Epithelial cell of umbilical artery (primary cell): ENCODE results near the gene SPG7. TPM values are rescaled to one million over a fixed set of nuclear protein-coding genes. Genes with fewer than 3 reads are reported as not detected.

Experiments used
- total RNA-seq: library from RNA; depleted of rRNA; stranded (reverse); fragments of >200 nt; gene quantifications from 2 replicates; pipeline ENCODE4 v1.2.3, GENCODE V29; 2014

The SPG7 gene
- total RNA-seq: 88.0 and 108 TPM in 2 replicates

GRCh38 chr16:89507834-89508590, at the start of gene SPG7:
TSS of gene SPG7 (plus strand) at chr16:89508403. CDS start at chr16:89508418, 15 bp downstream.

DNA sequence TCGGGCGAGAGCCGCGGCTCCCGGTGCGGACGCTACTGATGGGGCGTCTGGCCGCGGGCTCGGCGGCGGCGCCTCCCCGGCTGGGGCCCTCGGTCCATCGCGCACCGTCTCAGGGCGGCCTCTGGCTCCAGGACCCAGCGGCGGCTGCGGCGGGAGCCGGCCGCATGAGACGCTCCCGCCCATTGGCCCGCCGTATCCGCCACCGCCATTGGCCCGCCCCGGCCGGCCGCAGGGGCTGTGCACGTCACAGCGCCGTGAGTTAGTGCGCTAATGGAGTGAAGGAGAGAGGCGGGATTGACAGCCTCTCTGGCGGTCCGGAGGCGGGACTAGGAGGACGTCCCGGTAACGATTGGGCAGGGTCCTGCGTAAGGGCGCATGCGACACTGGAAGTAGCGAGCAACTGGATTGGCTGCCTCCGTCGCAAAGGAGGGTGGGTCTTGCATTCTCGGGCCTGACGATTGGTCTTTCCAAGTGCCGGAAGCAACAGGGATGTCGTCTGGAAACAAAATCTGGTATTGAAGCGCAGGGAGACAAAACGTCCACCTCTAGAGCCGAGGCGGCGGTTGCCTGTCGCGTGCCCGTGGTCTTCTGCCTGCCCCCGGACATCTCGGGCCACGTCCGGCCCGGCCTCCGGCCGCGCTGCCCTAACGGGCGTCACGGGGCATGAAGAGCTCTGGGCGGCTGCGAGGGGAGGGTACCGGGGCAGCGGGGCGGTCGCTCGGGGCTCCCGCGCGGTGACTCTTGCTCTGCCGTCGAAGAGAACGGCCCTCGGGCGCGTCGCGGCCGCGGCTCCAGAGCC, 17.6 kb upstream of the SPG7 start, which contains the start of gene ANKRD11:
Gene ANKRD11, minus strand, starts transcription at position 123 of the 799 bp plus-strand sequence. CDS start 173,542 bp downstream, outside the sequence.

DNA sequence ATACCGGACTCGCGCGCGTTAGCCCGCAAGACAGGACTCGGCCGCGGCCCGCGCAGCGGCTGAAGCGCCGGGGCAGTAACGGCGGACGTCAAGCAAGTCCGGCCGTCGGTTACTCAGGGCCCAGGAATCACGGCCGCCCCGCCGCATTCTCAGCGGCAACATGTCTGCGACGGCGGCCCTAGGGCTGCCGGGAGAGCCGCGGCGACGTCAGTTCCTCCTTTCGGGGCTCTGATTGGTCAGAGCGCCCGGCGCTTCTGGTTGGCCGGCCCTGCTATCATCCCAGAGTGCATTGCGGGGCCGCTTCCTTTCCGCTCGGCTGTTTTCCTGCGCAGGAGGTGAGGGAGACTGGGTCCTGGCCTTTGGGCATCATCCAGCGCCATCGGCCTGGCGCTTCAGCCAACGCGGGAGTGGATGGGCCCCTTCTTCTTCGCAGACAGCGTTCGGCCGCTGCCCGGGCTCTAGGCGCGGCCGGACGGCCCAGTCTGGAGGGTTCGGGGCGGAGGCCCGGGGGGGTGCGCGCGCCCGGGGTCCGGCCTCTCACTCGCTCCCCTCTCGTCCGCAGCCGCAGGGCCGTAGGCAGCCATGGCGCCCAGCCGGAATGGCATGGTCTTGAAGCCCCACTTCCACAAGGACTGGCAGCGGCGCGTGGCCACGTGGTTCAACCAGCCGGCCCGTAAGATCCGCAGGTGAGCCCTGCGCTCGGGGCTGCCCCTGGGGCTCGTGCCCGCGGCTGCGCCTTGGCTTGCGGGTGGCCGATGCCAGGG, 52.4 kb downstream of the SPG7 start, which contains the start of gene RPL13:
Gene RPL13, plus strand, starts transcription at position 305 of the 764 bp plus-strand sequence. Its CDS starts 278 bp downstream, at position 583.

GRCh38 chr16:89575247-89576152, 67.3 kb downstream of the SPG7 start, which contains the start of gene CPNE7:
TSS of gene CPNE7 (plus strand) at chr16:89575758. CDS start at chr16:89575898, 140 bp downstream.

Other genes starting within 250 kb of the SPG7 start
- gene ANKRD11, start 17.8 kb upstream of the SPG7 start, total RNA-seq: 35.7 and 71.6 TPM in 2 replicates
- gene RPL13, start 52.3 kb downstream of the SPG7 start, total RNA-seq: 2,820 and 4,525 TPM in 2 replicates
- gene CPNE7, start 67.4 kb downstream of the SPG7 start, total RNA-seq: 3.2 and 9.7 TPM in 2 replicates
- gene DPEP1, start 105.2 kb downstream of the SPG7 start, total RNA-seq: 0.61 TPM in 1 of 2 replicates, not detected in the other
- gene CHMP1A, start 149.3 kb downstream of the SPG7 start, total RNA-seq: 102 and 114 TPM in 2 replicates
- 1.9 and 3.5 TPM in 2 replicates for gene SPATA33, start 149.4 kb downstream of the SPG7 start, total RNA-seq
- gene CDK10, start 178.3 kb downstream of the SPG7 start, total RNA-seq: 44.2 and 57.1 TPM in 2 replicates
- 20.2 and 21.1 TPM in 2 replicates for gene SPATA2L, start 193.3 kb downstream of the SPG7 start, total RNA-seq
- gene VPS9D1, start 212.5 kb downstream of the SPG7 start, total RNA-seq: 3.0 and 4.9 TPM in 2 replicates
- 22.4 and 26.3 TPM in 2 replicates for gene ZNF276, start 213.1 kb downstream of the SPG7 start, total RNA-seq